Right forelimb (tissue), 1 donor: ENCODE data around the gene CHID1.

Source experiments
- DNase-seq: peaks from one replicate; pipeline ENCODE4 v3.0.0-alpha.2; 2018

CHID1 gene

DNA sequence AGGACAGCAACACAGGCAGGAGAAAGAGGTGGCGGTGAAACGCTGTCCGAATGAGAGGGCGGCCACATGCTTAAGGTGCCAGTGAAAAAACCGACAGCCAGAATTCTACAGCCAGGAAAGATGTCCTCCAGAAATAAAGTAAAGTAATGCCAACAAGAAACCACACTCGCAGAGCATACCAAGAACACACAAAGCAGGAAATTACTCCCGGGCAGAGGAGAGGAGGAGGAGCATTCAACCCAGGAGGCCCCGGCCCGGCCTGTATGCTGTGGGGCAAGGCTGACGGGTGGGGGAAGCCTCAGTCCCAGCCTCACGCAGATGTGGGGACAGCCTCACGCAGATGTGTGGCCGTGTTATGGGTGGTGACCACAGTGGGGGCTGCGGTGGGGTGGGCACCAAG, 28.0 kb downstream of the CHID1 start:
- DNase-seq = no peak

DNA sequence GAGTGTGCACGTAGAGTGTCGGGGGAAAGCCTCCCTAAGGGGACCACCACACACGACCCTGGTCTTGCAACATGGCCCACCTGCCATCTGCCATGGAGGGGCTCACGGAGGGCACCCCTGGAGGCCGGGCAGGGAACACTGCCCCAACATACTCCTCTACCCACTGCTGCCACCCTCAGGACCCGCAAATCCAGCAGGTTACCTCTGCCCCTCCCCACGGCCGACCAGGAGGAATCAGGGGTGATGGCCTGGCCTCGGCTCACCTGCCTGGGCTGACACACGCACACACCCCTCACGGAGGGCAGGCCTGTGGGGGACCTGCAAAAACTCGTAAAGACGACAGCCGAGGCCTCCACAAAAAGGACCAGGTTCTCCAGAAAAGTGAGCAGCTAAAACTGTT, 30.2 kb downstream of the CHID1 start:
- DNase-seq = no peak

GRCh38 chr11:877565-877964, 33.0 kb downstream of the CHID1 start:
- DNase-seq = no peak

DNA sequence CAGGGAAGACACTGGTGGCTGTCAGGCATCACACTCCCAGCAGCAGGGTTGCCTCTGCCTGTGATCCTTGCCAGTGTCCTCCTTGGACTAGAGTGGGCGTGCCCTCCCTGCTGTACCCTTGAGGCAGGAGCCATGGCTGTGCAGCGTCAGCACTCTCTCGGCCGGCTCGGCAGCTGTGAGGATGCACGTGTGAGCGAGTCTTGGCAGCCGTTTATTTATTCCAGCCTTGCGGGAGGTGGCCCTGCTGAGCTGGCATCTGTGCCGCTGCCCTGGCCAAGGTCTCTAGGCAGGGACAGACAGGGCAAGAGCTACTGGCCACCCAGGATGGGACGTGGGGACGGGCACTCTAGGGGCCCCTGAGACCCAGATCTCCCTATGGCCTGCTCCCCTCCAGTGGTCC, 34.1 kb downstream of the CHID1 start:
- DNase-seq = no peak

DNA sequence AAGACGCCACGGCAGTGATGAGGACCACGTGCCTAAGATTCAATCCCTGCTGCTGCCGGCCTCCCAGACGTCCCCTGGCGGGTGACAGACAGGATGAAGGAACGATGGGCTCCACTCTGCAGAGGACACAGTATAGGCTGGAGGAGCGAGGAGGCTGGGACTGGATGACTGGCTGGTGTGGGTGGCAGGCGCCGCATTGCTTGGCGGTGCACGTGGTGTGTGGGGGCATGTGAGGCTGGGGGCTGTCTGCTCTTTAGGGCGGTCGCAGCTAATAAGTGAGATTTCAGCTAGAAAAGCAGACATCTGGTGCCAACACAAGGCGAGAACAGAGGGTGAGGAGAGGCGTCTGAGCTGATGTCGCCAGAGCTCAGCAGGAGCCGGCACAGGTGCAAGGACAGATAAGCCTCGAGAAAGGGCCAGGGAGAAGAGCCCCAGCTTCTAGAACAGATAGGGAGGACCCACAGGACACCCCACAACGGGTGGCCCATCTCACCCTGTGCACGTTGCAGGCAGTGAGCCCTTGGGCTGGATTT, 34.8 kb downstream of the CHID1 start:
- no peak for DNase-seq

DNA sequence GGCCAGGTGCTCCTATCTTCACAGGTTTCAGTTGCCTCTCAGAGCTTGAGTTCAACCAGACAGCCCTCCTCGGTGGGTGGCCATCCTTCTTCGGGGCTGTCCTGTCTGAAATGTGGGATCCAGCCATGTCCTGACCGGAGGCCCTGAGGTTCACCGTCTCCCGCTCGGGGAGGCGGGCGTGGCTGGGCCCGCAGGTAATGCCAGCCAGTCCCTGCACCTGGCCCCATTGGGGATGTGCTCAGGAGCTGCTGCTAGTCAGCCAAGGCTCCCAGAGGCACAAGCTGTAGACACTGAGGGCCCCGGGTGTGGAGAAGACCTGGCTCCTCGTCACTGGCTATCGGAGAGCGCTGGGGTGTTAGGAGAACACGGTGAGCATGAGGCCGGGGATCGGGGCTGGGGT, 35.4 kb downstream of the CHID1 start:
- DNase-seq = no peak

DNA sequence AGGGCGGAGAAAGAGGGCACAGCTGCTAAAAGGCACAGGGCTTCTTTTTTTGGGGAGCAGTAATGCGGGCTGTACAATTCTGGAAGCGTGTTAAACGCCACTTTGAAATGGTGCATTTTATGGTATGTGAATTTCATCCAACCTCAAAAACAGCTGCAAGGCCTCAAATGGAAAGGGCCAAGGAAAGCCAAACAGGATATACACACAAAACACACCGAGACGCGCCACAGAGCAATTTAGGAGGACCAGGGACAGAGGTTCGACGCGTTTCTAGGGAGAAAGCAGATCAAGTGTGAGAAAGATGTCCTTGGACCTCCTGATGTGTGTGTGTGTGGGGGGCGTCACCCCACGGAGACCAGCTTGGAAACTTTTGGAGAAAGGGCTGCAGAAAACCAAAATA, 36.9 kb downstream of the CHID1 start:
- DNase-seq = no peak

DNA sequence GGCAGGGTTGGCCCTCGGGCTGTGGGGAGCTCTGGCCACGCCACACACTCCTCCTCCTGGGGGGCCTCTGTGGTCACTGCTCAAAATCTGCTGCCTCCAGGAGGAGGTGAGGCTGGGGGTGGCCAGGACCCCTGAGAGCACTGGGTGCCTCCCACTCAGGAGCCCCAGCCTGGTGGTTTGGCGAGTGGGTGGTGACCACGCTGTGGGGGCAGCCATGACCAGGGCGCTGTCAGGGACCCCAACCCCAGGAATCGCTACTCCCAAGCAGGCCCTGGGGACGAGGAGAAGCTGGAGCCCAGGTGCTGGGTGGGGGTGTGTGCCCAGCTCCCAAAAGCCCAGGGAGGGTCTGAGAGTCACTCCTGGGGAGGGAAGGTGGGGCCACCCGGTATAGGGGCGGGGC, 37.8 kb downstream of the CHID1 start:
- no peak for DNase-seq

- no peak for DNase-seq
These were observed 39.1 kb downstream of the CHID1 start for GRCh38 chr11:871472-871871.

DNA sequence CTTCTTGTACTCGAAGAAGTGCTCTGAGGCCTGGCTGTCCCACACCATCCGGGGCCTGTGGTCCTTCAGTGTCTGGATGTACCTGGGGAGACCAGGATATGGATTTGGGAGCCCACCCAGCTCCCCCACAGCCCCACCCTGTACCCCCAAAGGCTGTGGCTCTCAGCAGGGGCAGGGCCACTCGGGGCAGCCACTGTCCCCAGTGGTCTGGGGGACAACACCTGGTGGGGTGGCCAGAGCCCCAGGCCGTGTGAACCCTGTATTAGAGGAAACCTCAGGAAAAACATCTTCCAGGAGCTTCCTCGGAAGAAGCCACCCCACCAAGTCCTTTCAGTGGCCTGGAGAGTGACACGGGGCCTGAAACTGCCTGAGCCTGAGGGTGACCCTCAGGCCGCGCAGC, 40.2 kb downstream of the CHID1 start:
- DNase-seq = no peak

- no peak for DNase-seq
These were observed 40.5 kb downstream of the CHID1 start for GRCh38 chr11:870127-870413.

- DNase-seq = no peak
These were observed 41.0 kb downstream of the CHID1 start for GRCh38 chr11:869399-870126.

DNA sequence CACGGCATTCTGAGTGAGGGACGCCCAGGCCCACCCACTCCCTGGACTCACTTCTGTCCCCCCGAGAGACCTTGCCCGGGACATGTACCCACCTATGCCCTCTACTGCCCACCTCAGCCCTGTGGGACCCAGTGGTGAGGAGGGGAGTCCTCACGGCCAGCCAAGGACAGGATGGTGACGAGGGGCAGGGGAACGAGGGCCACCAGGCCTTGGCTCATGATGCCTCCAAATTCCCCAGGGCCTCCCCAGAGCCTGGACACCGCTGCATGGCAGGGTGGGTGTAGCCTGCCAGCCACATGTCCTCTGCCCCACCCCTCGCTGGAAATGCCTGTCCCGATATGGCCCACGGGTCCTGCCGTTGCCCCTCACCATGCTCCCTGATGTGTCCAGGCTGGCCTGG, 41.8 kb downstream of the CHID1 start:
- no peak for DNase-seq

DNA sequence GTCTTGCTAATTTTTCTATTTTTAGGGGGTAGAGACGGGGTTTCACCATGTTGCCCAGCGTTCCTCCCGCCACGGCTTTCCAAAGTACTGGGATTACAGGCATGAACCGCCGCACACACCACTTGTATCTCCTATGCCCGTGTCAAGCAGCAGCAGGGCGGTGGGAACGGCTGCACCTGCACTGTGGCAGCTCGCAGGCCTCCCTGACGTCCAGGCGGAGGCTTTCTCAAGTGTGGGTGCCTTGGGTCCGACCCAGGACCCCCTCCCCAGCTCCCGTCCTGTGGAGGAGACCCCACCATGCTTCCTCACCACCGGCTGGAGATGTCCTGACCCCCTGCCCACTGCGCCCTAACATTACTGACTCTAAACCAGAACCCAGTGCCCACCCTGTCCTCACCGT, 42.2 kb downstream of the CHID1 start:
- no peak for DNase-seq

DNA sequence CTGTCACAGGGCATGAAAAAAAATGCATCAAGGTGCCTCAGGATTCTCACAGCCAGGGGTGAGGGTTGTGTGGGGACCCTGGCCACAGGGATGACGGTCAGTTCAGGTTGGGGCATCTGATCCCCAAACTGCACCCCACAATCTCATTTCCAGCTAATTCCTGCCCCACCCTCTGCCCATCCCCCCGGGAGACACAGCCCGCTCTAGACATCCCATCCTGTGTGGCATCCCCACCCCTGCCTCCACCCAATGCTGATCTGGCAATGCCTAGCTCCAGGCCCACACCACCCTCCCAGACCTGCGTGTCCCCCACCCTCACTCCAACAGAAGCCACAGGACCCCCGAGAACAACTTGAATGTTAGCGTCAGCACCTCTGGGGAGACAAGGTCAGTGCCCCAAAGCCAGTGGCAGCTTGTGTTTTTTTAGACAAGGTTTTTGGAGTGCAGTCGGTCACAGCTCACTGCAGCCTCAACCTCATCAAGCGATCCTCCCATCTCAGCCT, 42.7 kb downstream of the CHID1 start:
- DNase-seq = no peak

DNA sequence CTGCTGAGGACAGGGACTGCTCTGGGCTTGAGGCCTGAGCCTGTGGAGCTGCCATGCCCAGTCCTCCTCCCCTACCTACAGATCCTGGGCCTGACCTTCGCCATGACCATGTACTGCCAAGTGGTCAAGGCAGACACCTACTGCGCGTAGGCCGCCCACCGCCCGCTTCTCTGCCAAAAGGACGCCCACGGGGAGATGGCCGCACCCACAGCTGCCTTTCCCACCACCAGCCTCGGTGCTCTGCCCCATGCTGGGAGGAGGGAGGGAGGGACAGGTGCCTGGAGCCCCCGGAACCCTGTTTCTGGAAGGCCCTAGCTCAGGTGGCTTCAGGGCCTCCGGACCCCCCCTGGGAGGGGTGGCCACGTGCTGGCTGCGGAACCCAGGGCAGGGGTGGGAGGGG, 44.1 kb downstream of the CHID1 start:
- no peak for DNase-seq

GRCh38 chr11:865462-866430, 44.9 kb downstream of the CHID1 start:
- DNase-seq = no peak

- DNase-seq = no peak
These were observed 45.7 kb downstream of the CHID1 start for GRCh38 chr11:864898-865297.

GRCh38 chr11:863910-864827, 46.4 kb downstream of the CHID1 start:
- no peak for DNase-seq

DNA sequence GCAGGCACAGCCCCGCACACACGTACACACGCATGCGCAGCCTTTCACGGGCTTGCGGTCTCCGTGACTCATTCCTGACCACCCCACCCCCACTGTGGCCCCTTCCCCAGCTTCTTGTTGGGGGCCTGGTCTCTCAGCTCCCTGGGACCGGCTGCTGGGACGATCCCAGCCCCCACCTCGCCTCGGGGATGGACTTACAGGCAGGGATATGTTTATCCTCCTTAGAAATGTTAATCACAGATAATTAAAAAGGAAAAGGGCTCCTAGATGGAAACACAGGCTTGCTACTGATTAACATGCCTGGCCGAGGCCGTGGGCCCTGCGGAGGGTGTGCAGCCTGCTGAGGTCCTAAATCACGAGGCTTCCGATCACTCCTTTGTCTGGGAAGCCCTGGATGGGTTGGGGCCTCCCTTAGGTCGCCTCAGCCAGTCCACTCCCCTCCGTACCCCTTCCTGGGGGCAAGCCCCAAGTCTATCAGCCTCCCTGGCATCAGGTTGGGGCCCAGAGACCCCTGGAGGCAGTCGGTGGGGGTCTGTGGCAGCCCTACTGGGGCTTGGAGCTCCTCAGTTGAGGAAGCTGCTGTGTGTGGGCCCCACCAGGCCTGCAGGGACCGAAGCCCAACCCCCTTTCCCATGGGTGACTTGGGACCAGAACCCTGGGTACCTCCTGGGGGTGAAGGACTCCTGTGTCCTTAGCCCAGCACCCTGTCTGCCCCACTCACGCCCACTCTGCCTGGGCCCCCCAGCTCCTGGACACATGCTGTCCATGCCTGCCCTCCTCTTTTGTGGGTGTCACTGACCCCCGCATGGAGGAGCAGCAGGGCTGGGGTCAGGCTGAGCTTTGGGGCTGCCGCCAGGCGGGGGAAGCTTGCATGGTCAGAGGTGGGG, 47.3 kb downstream of the CHID1 start:
- no peak for DNase-seq

GRCh38 chr11:862696-863022, 48.0 kb downstream of the CHID1 start:
- DNase-seq = no peak

- no peak for DNase-seq
These were observed 48.4 kb downstream of the CHID1 start for GRCh38 chr11:862081-862661.
